HG02943 (cell line): ENCODE data around the gene TIMM44.
"Not testable (repeated sequence)": the region's sequence is repeated elsewhere in the genome, so short reads cannot be mapped to it uniquely, and the experiment has no call there.

ENCODE experiments used
- ATAC-seq: cut with Tn5 transposase; IDR thresholded peaks from one replicate; pipeline ENCODE4 v1.9.1; 2021; ENCODE audit warnings: mild to moderate bottlenecking, low read depth, moderate library complexity; ENCODE audit not compliant: unreplicated experiment

TIMM44 gene

GRCh38 chr19:7904074-7905020 lies 39.1 kb downstream of the TIMM44 start:
- peak; percentile 28 for ATAC-seq

- peak; percentile 83 for ATAC-seq
Observed at GRCh38 chr19:7903244-7904073, 40.0 kb downstream of the TIMM44 start, which contains the start of gene MAP2K7. TSS of gene MAP2K7 (plus strand) at chr19:7903877. CDS start at chr19:7903945, 68 bp downstream.

GRCh38 chr19:7902796-7903243 lies 40.6 kb downstream of the TIMM44 start:
- peak; percentile 19 for ATAC-seq

- no peak for ATAC-seq
Observed at GRCh38 chr19:7901337-7901736, 42.1 kb downstream of the TIMM44 start.

- ATAC-seq: no peak
Observed at GRCh38 chr19:7900931-7901330, 42.5 kb downstream of the TIMM44 start.

- no peak for ATAC-seq
Observed at GRCh38 chr19:7900401-7900870, 43.0 kb downstream of the TIMM44 start.

GRCh38 chr19:7899751-7900378 lies 43.6 kb downstream of the TIMM44 start:
- no peak for ATAC-seq

- no peak for ATAC-seq
Observed at GRCh38 chr19:7898967-7899366, 44.5 kb downstream of the TIMM44 start.

GRCh38 chr19:7897292-7897691 lies 46.2 kb downstream of the TIMM44 start:
- ATAC-seq: no peak

- no peak for ATAC-seq
Observed at GRCh38 chr19:7895565-7895964, 47.9 kb downstream of the TIMM44 start.

- no peak for ATAC-seq
Observed at GRCh38 chr19:7894612-7895309, 48.7 kb downstream of the TIMM44 start.

- not testable (repeated sequence) for ATAC-seq
Observed at GRCh38 chr19:7893362-7894101, 49.9 kb downstream of the TIMM44 start.

GRCh38 chr19:7888826-7889217 lies 54.6 kb downstream of the TIMM44 start:
- ATAC-seq: no peak

- ATAC-seq: no peak
Observed at GRCh38 chr19:7888145-7888825, 55.2 kb downstream of the TIMM44 start, which contains the start of gene LRRC8E. TSS of gene LRRC8E (plus strand) at chr19:7888510. CDS start at chr19:7895604, 7,094 bp downstream.

- no peak for ATAC-seq
Observed at GRCh38 chr19:7887408-7888144, 55.9 kb downstream of the TIMM44 start.

- no peak for ATAC-seq
Observed at GRCh38 chr19:7885818-7886217, 57.6 kb downstream of the TIMM44 start.

- ATAC-seq: no peak
Observed at GRCh38 chr19:7883796-7884570, 59.5 kb downstream of the TIMM44 start.
